Stimulated activated memory B cell treated with anti-CD40 and anti-IgM and Interleukin-4, amounts not matched to agents 10 μg/mL and 1 μg/mL and 100 μg/mL, for 72 hours (primary cell): ENCODE results near the gene ATP2C2.
A peak's percentile ranks its signal among the peaks of the same experiment; 100 is the strongest.

Source experiments
- ATAC-seq: fragments of 150-1000 bp; cut with Tn5 transposase; 2 replicates; pipeline ENCODE4 v1.10.0; 2021
- H3K27ac Mint-ChIP-seq: one replicate; pipeline ENCODE4 v1.8.0; 2022; ENCODE audit warnings: mild to moderate bottlenecking, mixed read lengths
- H3K27me3 Mint-ChIP-seq: one replicate; pipeline ENCODE4 v1.8.0; 2022; ENCODE audit warnings: mixed read lengths
- H3K36me3 Mint-ChIP-seq: one replicate; pipeline ENCODE4 v1.8.0; 2022; ENCODE audit warnings: mixed read lengths
- H3K4me1 Mint-ChIP-seq: one replicate; pipeline ENCODE4 v1.8.0; 2022; ENCODE audit warnings: mixed read lengths
- H3K4me3 Mint-ChIP-seq: one replicate; pipeline ENCODE4 v1.8.0; 2022; ENCODE audit warnings: mild to moderate bottlenecking, moderate library complexity, mixed read lengths
- H3K9me3 Mint-ChIP-seq: one replicate; pipeline ENCODE4 v1.8.0; 2022; ENCODE audit warnings: mixed read lengths

ATP2C2 gene

GRCh38 chr16:84513666-84514065 is 145.3 kb downstream of the ATP2C2 start:
- Mint-ChIP-seq H3K9me3 (no peaks in the 10 kb centered on the region), H3K36me3 (no peaks in the 10 kb centered on the region), H3K27ac (peak overlapping the region; percentile 94), H3K4me3 (no peak overlapping the region), H3K4me1 (peaks cover 40% of the 10 kb centered on the region), H3K27me3 (no peaks in the 10 kb centered on the region)
- no peak for ATAC-seq
